IPS-18c (cell line): ENCODE data around the gene ATP13A3.

Experiments
- H3K4me3 ChIP-seq: 2 replicates; pipeline ENCODE4 v1.7.0; 2013; ENCODE audit warnings: low read depth, mild to moderate bottlenecking, low read length, moderate library complexity; ENCODE audit not compliant: insufficient read depth
- H3K9me3 ChIP-seq: one replicate; pipeline ENCODE4 v1.6.1; 2013; ENCODE audit warnings: mild to moderate bottlenecking, low read length, moderate library complexity; ENCODE audit not compliant: control insufficient read depth, insufficient read depth

ATP13A3 gene

DNA sequence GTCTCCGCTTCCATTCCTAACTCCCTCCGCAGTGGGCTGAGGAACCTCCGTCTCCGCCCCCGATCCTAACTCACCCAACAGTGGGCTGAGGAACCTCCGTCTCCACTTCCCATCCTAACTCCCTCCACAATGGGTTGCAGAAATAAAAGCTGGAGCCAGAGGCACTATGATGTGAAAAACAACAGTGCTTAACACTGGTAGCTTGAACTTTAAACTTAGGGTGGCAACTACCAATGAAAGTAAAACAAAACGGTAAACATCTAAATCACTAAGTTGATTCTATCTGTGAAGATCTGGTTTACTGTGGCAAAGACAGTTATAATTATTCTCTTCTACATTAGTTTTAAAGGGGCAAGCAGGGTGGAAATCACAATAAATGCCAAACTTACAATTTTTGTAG is 61.8 kb downstream of the ATP13A3 start:
- Histone ChIP-seq H3K4me3 (no peak overlapping the region), H3K9me3 (no peaks in the 10 kb centered on the region)

DNA sequence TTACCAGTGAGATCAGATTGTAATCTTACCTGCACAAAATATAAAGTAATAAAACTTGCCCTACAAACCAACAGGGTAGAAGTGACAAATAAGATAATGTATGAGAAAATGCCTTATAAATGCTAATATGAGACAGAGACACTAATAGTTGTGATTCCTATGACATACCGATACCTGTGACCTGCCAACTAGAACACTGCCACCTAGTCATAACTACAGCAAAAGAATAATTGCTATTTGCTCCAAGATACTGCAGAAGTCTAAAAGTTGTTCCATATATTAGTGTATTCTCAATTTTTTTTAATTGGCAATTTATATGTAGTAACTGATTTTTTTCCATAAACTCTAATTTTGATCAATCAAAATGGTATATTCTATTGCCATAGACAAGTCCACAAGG is 62.4 kb downstream of the ATP13A3 start:
- H3K4me3 ChIP-seq = no peak overlapping the region

DNA sequence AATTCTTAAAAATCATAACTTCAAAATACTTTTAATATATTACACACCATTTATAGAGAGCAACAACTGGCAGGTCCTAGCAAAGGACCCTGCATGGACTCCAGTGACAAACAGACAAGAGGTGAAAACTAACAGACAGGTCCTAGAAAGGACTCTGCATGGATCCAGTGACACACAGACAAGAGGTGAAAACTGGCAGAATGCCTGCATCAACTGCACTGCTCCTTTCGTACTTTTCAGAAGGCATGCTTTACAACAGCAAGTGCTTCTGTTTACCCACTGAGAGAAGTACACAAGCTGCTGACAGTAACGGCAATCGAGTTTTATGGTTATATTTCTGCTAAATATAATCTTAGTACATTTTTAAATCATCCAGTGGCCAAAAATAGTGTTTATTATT is 63.5 kb downstream of the ATP13A3 start:
- Histone ChIP-seq H3K4me3 (no peak overlapping the region), H3K9me3 (no peaks in the 10 kb centered on the region)

More for the DNA sequence above, 62.4 kb downstream of the ATP13A3 start:
- H3K9me3 ChIP-seq = no peaks in the 10 kb centered on the region

DNA sequence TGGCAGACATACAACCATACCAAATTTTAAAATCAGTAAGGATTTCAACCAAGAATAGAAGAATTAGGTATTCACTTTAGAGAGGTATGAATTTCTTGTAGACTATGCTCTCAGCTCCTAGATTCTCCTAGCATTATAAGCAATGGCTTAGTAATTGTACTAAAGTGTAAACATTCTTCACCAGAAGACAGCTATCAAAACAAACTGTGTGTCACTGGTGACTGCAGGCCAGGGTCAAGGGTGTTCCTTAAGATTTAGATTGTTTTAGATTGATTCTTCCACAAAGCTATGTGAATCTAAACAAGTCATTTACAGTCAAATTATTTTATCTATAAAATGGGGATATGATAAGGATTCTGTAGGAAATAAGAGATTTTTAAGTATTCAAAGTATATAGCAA is 64.6 kb downstream of the ATP13A3 start:
- Histone ChIP-seq H3K9me3 (no peaks in the 10 kb centered on the region), H3K4me3 (no peak overlapping the region)

DNA sequence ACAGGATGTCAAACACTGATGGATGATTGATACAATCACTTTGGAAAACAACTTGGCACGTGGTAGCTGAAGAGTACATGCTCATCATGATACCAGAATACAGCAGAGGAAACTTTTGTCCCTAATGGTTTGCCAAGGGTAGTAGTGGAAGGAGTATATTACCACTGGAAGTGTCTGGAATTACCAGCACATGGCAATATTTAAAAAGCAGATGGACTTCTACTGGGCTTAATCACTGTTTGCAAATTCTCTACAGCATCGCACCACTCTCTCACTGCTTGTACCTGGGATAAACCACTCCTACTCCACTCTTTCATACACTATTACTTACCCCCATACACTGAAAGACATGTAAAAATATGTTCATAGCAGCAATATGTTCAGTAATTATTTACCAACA is 68.1 kb downstream of the ATP13A3 start:
- H3K9me3 ChIP-seq = no peaks in the 10 kb centered on the region
- H3K4me3 ChIP-seq = no peak overlapping the region

DNA sequence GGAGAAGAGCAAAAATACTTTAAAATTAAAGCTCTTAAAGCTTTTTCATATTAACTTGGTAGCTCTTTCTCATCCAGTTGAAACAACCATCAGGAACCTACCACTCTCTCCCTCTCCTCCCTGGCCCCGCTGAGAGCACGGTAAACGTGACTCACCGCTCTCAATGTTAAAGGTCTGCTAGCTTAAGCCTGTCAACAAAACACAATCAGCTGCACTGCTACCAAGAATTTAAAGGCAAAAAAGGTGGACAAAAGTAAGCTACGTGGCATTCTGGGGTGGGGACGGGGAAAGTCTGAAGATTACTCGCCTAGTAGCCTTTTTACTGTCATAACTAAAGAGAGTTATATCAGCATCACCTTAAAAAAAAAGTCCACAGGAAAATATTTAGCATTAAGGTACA is 79.4 kb downstream of the ATP13A3 start:
- Histone ChIP-seq H3K4me3 (no peak overlapping the region), H3K9me3 (no peaks in the 10 kb centered on the region)

DNA sequence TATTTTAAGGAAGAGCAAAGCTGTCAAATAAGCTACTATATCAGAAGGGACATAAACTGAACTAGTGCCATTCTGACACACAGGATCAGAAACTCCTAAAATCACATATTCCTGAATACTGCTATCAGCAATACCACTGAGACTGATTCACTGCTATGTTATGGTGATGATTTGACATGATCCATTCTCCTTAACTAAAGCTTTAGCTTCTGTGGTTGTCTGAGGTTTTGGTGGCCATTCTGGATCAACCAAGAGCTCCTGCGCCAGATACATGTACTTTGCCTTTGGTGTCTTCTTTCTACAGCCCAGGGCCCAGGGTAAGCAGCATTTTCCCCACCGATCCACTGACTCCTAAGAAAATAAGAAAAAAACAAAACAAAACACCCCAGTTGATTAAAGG is 81.0 kb downstream of the ATP13A3 start:
- Histone ChIP-seq H3K4me3 (no peak overlapping the region), H3K9me3 (no peaks in the 10 kb centered on the region)

DNA sequence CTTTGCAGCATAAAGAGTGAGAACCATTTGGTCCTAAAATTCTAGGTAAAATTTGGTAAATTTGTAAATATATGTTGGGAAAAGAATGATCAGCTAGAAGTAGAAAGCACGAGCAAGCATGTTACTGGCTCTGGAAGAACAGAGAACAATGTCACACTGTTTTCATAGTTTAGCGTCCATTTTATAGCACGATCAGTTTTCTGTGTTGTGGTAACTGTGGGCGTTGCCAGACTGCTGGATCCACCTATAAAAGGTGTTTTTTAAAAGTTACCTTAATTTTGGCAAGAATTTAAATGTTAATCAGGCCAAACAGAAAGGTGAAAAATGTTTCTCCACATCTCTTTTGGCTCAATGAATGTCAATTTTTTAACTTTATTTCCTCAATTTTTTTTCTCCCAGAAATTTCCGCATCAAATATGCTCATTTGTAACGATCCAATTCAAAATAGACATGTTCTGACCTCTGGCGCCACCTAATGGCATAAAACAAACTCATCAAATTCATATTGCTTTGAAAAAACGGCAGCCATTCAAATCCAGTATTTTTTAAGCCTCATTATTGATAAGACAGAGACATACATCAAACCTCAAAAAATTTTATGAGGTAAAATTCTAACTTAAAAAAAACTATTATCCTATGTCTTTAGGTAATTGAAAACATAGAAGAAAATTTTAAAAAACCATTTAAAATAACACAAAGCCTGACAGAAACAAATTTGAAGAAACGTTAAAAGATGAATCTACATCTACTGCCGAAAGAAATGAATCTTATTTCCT is 82.2 kb downstream of the ATP13A3 start:
- Histone ChIP-seq H3K4me3 (no peak overlapping the region), H3K9me3 (no peaks in the 10 kb centered on the region)

DNA sequence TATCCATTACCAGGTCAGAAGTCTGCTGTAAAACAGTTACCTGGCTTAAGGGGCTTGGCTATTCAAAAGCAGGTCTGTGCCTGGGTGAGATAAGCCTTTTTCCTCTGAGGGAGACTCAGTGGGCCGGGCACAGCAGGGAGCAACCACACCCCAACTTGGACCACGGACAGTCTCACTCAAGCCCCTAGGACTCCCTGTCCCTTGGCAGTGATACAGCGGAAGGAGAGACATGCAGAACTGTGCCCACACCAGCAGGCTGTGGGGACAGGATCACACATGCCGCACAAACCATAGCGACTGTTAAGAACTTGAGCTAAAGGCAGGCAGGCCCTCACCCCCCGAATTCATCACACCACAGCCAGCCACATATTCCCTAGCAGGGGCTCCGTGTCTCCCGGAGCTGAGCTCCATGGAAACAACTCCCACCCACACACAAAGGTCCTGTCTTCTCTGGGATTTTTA is 84.9 kb downstream of the ATP13A3 start:
- no peaks in the 10 kb centered on the region for H3K9me3 ChIP-seq
- H3K4me3 ChIP-seq = no peak overlapping the region

DNA sequence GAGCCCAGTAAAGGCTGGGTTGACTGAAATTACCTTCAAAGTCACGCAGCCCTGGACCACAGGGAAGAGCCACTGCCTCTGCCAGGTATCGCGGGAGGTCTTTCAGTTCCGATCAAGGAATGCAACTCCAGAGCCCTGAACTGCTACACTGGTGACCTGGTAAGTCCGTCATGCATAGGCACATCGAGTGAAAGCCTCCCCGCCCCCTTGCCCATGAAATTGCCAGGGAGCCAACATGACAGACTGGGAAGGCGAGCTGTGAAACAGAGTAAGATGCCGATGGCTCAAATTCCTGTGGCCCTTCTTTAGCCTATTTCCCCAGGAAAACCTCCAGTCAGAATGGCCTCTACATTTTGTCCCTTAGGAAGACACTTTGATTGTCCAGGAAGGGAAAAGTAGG is 85.5 kb downstream of the ATP13A3 start:
- H3K4me3 ChIP-seq = no peak overlapping the region
- H3K9me3 ChIP-seq = no peaks in the 10 kb centered on the region

DNA sequence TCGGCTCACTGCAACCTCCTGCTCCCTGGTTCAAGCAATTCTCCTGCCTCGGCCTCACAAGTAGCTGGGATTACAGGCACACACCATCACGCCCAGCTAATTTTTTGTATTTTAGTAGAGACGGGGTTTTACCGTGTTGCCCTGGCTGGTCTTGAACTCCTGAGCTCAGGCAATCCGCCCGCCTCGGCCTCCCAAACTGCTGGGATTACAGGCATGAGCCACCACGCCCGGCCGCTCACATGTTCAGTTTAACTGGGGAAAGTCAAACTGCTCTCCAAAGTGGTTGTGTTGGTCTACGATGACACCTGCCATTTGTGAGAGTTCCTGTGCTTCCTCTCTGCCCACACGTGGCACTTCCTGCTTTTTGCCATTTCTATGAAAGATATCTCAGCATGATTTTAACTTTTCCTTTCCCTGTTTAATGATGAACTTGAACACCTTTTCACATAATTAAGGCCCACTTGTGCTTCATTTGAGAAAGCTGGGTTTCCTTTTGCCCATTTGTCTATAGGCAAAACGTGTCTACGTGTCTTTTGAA is 86.9 kb downstream of the ATP13A3 start:
- H3K9me3 ChIP-seq = no peaks in the 10 kb centered on the region
- no peak overlapping the region for H3K4me3 ChIP-seq

DNA sequence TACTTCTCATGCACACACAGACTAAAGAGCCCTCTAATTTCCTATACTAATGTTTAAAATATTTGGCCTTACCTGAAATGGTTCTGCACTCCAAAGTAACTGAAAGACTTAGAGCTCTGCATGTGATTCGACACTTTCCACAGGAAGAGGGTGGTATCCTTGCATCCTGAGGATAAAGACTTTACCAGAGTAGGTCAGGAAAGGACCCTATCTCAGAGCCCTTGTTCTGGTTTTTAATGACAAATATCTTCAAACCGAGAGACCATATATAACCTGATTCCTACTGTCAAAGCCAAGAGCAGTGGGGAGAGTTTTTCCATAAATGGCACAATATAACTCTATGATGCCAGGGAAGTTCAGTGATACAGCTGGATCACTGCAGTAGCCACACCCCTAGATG is 87.6 kb downstream of the ATP13A3 start, which contains the start of gene GP5:
Gene GP5, minus strand, starts transcription at position 101 of the 400 bp plus-strand sequence. CDS start 984 bp downstream, outside the sequence.
- H3K9me3 ChIP-seq = no peaks in the 10 kb centered on the region
- no peak within 1 kb of the TSS for H3K4me3 ChIP-seq

DNA sequence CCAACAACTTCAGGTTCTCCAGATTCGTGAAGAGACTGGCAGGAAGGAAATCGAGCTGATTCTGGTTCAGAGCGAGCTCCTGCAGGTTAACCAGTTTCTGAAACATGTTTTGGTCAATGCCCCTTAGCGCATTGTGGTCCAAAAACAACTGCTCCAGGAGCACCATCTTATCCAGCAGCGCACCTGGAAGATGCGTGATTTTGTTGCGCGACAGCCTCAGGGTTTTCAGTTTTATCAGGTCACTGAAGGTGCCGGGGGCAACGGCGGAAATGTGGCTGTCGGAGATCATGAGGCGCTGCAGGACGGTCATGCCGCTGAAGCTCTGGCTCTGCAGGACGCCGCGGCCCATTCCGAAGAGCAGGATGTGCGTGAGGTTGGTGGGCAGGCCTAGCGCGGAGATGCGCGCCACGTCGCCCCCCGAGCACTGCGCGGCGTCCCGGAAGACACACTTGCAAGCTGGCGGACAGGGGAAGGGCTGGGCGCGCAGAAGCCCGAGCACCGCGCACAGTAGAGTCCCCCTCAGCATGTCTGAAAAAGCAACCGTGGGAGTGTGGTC is 89.0 kb downstream of the ATP13A3 start:
- no peaks in the 10 kb centered on the region for H3K9me3 ChIP-seq
- no peak overlapping the region for H3K4me3 ChIP-seq

DNA sequence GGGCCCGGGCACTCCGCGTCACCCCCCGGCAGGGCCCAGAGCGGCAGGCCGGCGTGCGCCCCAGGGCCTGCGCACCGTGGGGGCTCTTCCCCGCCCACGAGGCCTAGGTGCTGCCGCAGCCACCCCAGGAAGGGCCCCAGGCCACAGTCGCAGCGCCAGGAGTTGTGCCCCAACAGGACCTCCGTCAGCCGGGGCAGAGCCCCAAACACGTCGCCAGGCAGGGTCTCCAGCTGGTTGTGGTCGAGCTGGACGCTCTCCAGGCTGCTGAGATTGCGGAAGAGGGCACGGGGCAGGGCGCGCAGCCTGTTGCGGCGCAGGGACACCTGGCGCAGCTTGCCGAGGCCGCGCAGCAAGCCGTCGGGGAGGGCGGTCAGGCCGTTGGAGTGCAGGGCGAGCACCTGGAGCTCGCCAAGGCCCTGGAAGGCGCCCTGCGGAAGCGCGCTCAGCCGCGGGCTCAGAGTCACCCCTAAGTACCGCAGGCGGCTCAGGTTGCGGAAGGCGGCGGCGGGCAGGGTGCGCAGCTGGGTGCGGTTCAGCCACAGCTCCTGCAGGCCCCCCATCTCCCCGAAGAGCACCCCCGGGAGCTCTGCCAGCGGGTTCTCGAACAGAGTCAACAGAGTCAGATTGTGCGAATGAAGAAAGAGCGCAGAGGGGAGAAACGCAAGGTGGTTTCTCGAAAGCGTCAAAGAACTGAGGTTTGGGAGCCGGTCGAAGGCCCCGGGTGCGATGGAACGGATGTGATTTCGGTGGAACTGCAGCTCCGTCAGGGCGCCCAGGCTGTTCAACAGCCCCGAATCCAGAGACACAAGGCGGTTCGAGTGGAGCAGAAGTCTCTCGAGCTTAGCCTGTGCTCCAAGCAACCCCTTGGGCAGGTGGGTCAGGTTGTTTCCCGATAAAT is 89.7 kb downstream of the ATP13A3 start:
- H3K4me3 ChIP-seq = no peak overlapping the region
- no peaks in the 10 kb centered on the region for H3K9me3 ChIP-seq

DNA sequence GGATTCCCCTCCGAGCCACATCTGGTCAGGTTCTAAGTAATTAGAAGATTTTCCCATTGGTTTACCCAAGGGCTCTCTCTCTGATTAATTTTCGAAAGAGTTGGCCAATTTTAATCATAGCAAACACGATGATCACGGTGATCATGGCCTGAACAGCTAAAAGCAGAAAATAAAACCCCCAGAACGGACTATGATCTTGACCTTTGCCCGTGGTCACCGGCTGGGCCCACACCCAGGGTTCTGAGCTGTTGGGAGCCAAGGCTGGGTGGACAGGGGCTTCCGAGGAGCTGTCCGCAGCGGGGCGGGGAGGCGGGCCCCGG is 90.3 kb downstream of the ATP13A3 start:
- Histone ChIP-seq H3K4me3 (no peak overlapping the region), H3K9me3 (no peaks in the 10 kb centered on the region)

DNA sequence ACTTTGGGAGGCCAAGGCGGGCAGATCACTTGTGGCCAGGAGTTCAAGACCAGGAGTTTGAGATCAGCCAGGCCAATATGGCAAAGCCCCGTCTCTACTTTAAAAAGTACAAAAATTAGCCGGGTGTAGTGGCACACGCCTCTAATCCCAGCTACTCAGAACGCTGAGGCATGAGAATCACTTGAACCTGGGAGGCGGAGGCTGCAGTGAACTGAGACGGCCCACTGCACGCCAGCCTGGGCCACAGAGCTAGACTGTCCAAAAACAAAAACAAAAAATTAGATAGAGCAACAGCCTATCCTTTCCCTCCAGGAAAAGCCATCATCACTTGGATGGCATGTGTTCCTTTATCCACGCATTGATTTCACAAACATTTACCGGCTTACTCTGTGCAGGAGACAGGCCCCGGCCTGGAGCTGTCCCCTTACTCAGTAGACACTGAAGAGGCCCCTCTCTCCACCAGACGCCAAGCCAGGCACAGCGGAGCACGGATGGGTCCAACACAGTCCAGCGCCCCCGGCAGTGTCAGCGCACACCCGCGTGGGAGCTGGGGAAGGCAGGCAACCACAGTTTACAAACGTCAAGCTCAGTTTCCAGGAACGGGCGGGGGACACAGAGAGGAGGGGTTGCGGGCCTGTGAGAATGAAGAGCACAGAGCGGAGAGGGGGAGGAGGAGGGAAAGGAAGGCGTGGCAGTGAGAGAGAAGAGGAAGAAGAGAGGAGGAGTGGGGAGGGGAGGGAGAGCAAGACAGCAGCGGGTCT is 90.8 kb downstream of the ATP13A3 start:
- Histone ChIP-seq H3K9me3 (no peaks in the 10 kb centered on the region), H3K4me3 (no peak overlapping the region; the same call in 1 of the 2 replicates)

DNA sequence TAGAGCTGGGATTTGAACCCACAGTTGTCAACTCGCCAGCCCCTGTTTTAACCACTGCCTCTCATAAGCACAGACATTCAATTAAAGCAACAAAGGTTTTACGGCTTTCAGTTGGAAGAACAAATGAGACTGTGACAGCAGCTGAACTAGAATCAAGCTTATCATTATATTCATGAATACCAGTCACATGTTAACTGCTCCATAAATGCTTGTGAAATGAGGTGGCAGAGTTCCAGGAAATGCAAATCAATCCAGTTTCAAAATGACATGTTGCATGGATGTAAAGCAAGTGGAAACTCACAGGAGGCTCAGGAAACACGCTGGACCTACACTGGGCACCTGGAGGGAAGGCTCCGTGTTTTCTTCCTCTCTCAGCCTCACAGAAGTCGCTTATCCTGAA is 91.6 kb downstream of the ATP13A3 start:
- H3K9me3 ChIP-seq = no peaks in the 10 kb centered on the region
- H3K4me3 ChIP-seq = no peak overlapping the region
